HT1080 (cell line): Measurements from ENCODE around the gene ACBD5. TPM values are rescaled to one million over a fixed set of nuclear protein-coding genes. Genes with fewer than 3 reads are reported as not detected.

ENCODE experiments used
- DNase-seq: peaks from one replicate; pipeline ENCODE4 v3.0.0-alpha.2; 2015; ENCODE audit warnings: low read depth
- small RNA-seq: library from RNA; depleted of rRNA; stranded (forward); fragments of <200 nt; gene quantifications from one replicate; pipeline ENCODE3, GENCODE V24; 2014
- total RNA-seq: library from RNA; depleted of rRNA; stranded (reverse); fragments of >200 nt; shearing (Covaris generic); gene quantifications from 2 replicates; pipeline ENCODE4 v1.2.3, GENCODE V29; 2014; rRNA removed

ACBD5 gene
- total RNA-seq, 1 experiment from 2014 or later: 21.2 TPM

- DNase-seq: no peak
Measured at GRCh38 chr10:27153845-27154193, 86.8 kb downstream of the ACBD5 start.

DNA sequence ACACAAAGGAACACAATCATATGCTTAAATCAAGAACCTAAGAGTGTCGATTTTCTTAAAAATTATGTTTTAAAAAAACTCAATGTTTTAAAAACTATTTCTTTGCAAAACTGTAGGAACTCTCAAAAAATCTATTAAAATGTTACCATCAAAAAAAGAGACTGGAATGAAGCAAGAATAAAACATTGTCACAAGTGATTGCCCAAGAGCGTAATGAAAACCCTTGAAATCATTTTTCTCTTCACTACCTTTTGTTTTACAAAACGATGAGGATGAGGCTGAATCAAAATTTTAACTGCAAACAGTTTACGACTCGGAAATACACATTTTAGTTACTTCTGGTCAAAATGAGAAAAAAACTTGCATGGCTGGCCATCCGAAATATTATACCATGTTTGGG, 87.3 kb downstream of the ACBD5 start:
- DNase-seq: no peak

GRCh38 chr10:27152687-27153086, 87.9 kb downstream of the ACBD5 start:
- no peak for DNase-seq

DNA sequence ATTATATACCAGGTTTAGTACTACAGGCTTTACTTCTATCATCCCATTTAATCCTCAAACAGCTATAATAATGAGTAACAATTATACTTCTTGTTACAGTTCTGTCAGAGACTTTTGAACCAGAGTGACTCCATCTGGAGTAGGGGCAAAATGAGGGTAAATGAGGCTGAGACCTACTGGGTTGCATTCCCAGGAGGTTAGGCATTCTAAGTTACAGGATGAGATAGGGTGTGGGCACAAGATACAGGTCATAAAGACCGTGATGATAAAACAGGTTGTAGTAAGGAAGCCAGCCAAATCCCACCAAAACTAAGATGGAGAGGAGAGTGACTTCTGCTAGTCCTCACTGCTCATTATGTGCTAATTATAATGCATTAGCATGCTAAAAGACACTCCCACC, 90.3 kb downstream of the ACBD5 start:
- DNase-seq: no peak

DNA sequence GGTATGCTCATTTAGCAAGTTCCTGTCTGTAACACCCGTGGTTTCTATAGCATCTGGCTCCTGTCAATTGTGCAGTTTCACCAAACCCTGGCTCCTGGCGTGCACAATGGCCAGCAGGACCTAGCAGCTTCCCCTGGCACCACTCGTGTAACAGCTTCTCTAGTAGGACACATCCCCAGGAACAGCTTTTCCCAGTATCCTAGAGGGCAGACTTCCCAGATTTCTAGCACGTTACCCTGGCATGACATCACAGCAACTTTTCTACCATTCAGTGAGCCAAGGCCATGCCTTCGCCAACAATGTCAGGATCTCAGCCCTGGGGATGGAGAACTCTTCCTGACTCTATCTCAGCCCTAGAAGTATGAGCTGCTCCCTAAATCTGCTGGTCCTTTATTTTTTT, 92.9 kb downstream of the ACBD5 start:
- no peak for DNase-seq

- DNase-seq: no peak
Measured at GRCh38 chr10:27145937-27146336, 94.7 kb downstream of the ACBD5 start.

Small RNA genes within 50 kb of the gene (small RNA-seq; reads per million reads assigned to genes)
- gene RNU2-24P: 0.95 reads per million, percentile 73 among the genes with 10 or more reads in this experiment
- gene RNU7-12P: not detected

Other genes with a start within 250 kb of the ACBD5 start
- gene ANKRD26, start 140.3 kb downstream of the ACBD5 start, total RNA-seq: 4.8 and 7.3 TPM in 2 replicates
- gene YME1L1, start 86.4 kb downstream of the ACBD5 start, total RNA-seq: 138 and 189 TPM in 2 replicates
- gene MASTL, start 85.4 kb downstream of the ACBD5 start, total RNA-seq: 24.2 and 29.0 TPM in 2 replicates